ENCODE measurements around the gene TULP1.

Gene TULP1

DNA sequence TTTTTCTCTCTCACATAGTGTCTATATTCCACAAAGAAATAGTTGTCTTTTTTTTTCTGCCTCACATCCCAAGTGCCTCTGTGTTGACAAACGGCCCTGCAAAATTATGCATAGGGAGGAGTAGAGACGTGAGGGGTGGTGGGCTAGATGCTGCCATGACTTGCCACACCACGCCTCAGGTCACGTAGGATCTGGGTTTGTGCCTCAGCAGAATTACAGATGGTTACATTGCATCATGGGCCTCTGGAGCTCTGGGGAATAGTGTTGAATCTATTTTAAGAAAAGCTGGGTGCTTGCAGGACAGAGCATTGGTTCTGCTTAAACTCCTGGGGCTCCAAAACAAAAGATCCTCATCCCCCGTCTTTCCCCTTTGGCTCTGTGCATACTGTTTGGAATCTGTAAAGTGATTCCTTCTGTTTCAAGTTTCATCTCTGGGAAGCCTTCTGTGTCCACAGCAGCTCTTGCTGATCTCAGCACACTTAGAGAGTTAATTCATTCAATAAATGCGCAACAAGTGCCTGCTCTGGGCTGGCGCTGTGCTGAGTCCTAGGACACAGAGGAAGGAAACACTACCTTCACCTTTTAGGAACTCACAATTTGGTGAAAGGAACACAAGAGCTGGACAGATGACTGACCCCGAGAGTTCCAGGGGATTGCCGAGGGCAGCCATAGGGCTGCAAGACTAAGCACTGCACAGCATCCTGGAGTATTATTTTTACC lies 58.1 kb downstream of the TULP1 start:
- no peak for DNase-seq

DNA sequence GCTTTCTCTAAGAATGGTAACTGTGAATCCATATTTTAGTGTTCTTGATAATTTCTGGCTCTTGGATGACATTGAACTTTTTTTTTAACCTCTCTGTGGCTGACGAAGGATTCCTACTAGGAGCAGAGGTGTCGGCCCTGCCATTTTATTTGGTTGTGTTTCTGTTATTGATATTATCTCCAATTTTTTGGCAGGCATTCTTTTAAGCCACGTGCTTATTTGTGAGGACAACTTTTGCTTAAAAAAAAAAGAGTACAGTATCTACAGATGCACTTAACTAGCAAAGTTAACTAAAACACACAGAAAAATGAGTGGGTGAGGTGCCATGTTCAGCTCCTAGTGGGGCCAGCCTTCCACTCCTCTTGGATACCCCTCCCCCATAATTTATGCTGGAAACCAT lies 59.5 kb downstream of the TULP1 start:
- no peak for DNase-seq

DNA sequence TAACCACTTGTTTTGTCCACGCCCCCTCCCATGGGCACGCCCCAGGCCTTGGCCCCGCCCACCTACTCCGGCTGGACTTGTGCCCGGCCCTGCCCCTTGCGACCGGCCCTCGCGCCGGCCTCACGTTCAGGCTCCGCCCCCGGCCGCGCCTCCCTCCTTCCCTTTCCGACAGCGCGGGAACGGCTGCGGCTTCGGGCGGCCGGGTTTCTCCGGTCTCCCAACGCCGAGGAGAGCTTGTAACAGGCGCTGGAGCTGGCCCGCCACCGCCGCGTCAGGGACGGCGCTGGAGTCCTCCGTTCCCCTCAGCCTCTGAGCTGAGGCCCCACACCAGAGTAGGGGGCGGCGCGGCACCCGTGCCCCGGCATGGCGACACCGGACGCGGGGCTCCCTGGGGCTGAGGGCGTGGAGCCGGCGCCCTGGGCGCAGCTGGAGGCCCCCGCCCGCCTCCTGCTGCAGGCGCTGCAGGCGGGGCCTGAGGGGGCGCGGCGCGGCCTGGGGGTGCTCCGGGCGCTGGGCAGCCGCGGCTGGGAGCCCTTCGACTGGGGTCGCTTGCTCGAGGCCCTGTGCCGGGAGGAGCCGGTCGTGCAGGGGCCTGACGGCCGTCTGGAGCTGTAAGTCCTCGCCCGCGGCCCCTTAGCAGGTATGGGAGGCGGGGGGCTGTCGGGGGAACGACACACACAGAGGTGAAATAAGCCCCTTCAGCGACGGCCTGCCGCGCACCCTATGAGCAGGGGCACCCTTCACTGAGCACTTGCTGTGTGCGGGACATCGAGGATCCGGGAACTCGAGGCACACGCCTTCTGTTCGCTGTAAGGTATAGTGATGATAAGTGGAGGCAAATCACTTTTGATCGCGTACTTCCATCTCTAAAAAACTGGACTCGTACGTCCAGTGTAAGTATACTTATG lies 60.3 kb downstream of the TULP1 start, which contains the start of gene FANCE:
TSS of gene FANCE (plus strand) at position 156 of the 908 bp plus-strand sequence. CDS start at position 364, 208 bp downstream.
- peak; percentile 74 for DNase-seq

DNA sequence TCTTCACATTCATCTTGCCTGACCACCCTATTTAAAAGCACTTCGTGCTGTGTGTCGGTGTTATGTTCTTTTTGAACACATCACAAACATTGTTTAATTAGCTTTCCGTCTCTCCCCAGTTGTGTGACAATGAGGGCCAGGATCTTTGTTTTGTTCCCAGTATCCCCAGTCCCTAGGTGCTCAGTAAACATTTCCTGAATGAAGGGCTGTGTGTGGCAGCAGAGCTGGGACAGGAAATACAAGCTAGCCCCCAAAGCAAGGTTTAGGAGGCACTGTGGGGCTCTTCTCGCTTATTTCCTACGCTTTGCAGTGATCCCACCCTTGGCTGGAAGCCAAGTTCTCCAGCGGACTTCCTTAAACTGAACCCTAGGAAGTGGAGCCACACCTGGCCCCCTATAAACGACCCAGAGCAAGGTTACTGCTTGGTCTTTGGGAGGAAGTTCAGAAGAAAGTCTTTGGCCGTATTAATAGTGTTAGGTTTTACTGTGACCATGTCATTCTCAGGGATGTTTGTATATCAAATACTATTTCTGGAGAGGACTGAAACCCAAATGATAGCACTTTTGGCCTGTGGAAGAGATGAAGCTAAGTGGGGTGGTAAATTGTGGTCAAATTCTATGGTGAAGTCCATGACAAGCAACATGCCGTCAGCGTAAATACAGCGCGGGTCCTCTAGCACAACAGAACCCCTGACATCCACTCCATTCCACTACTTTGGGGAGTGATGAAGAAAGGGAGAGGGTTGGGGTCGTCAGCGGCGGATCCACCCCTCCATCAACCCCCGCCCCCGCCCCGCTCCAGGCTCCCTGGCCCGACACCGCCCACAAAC lies 61.1 kb downstream of the TULP1 start:
- DNase-seq, result no peak

DNA sequence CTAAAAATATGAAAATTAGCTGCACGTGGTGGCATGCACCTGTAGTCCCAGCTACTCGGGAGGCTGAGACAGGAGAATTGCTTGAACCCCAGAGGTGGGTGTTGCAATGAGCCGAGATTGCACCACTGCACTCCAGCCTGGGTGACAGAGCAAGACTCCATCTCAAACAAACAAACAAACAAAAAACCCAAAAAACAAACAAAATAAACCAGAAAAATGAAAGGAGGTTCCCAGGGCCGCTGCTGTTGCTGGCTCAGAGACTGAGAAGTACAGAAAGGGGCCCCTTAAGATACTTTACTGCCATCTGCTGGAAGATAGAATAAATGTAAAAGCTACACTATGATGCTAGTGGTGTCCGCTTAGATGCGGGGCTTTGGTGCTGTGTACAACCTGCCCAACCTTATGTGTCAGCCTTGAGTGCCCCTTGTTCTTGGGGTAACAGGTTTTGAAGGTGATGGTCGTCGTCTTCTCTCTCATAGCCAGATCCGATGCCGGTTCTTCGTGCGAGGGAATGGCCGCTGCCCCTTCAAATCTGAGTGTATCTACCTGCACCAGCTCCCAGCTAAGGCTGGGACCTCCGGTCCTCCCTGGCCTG lies 63.3 kb downstream of the TULP1 start:
- DNase-seq, result peak; percentile 51

DNA sequence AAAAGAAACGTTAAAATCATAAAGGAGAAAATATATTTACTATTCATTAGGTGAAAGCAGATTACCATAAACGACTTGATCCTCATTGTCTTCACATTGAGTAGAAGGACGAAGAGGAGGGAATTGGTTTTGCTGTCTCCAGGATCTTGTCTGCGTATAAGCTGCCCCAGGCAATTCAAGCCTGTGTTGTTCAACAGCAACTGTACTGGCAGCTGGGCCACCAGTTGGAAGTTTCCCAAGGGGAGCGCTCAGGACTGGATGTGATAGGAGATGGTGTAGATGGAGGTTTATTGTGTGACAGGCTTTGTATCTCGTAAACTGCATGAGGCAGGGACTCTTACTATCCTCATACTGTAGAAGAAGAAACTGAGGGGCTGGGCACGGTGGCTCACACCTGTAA lies 64.5 kb downstream of the TULP1 start:
- no peak for DNase-seq

Data from NCI-H526 treated with DMSO at 0.1 percent for 48 hours (cell line).